HG02798 (cell line): ENCODE data around the gene TRIM56.
"Not testable (repeated sequence)": the region's sequence is repeated elsewhere in the genome, so short reads cannot be mapped to it uniquely, and the experiment has no call there.

Source experiments
- ATAC-seq: cut with Tn5 transposase; IDR thresholded peaks from one replicate; pipeline ENCODE4 v1.9.1; 2021; ENCODE audit warnings: mild to moderate bottlenecking; ENCODE audit not compliant: unreplicated experiment, poor library complexity

Gene TRIM56

GRCh38 chr7:101112233-101112632, 27.0 kb downstream of the TRIM56 start:
- ATAC-seq = no peak

GRCh38 chr7:101113140-101113539, 27.9 kb downstream of the TRIM56 start:
- ATAC-seq = not testable (repeated sequence)

GRCh38 chr7:101113836-101114235, 28.6 kb downstream of the TRIM56 start:
- no peak for ATAC-seq

GRCh38 chr7:101114492-101114891, 29.2 kb downstream of the TRIM56 start:
- no peak for ATAC-seq

GRCh38 chr7:101115215-101115614, 29.9 kb downstream of the TRIM56 start:
- no peak for ATAC-seq

- no peak for ATAC-seq
These were observed 31.6 kb downstream of the TRIM56 start for GRCh38 chr7:101116898-101117297.

- ATAC-seq = no peak
These were observed 33.6 kb downstream of the TRIM56 start for GRCh38 chr7:101118856-101119255.

- no peak for ATAC-seq
These were observed 34.6 kb downstream of the TRIM56 start for GRCh38 chr7:101119876-101120275.

GRCh38 chr7:101120315-101120714, 35.0 kb downstream of the TRIM56 start:
- ATAC-seq = no peak

GRCh38 chr7:101121631-101121990, 36.3 kb downstream of the TRIM56 start:
- ATAC-seq = not testable (repeated sequence)

GRCh38 chr7:101121991-101122932, 37.0 kb downstream of the TRIM56 start:
- ATAC-seq = no peak

GRCh38 chr7:101122933-101123702, 37.8 kb downstream of the TRIM56 start:
- ATAC-seq = no peak

GRCh38 chr7:101123703-101124068, 38.4 kb downstream of the TRIM56 start:
- ATAC-seq = no peak

- no peak for ATAC-seq
These were observed 39.2 kb downstream of the TRIM56 start for GRCh38 chr7:101124376-101125056.

GRCh38 chr7:101125989-101126650, 40.8 kb downstream of the TRIM56 start:
- peak; percentile 38 for ATAC-seq

- peak; percentile 45 for ATAC-seq
These were observed 41.6 kb downstream of the TRIM56 start, which contains the start of gene SERPINE1 for GRCh38 chr7:101126651-101127459. Gene SERPINE1 (plus strand): TSS chr7:101127104. CDS start chr7:101128394, 1,290 bp downstream.

GRCh38 chr7:101127460-101128039, 42.3 kb downstream of the TRIM56 start:
- no peak for ATAC-seq

GRCh38 chr7:101128040-101128834, 43.0 kb downstream of the TRIM56 start:
- ATAC-seq = no peak
